ENCODE data around the gene CHD9.
"Not testable (repeated sequence)": the region's sequence is repeated elsewhere in the genome, so short reads cannot be mapped to it uniquely, and the experiment has no call there.

Gene CHD9

DNA sequence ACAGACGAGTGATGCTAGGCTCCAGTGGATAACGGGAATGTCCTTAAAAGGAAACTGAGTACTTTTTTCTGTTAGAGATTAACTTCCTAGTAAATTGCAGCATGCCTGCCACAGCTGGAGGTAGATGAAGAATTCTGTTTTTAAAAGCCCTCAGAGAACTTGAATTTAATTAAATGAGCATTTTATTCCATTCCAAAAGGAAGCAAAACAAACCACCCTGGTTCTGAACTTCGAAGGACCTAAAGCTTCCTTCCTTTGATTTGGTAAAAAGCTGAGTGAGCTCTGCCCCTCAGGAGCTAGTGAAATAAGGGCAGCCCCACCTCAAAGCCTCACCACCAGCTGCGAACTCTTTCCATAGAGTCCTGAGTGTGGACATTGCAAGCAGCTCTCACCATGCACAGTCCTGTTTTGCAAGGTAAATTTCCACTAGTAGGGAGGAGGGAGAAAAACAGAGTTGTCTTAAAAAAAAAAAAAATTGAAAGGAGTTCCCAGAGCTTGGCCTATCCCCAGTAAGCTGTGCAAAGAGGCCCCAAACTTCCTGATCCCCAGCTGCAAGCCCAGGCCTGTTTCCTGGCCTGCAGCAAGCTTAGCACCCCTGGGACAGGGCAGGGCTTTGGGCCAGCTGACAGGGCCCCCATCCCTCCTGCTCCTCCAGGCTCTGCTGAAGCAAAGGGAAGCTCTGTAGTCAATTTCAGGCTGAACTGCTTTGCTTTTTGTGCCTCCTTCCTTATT lies 13.3 kb upstream of the CHD9 start:
- no peak for DNase-seq (ENCODE audit: low read depth)
- H3K4me3 ChIP-seq (ENCODE audit: low read depth, low read length), result no peak overlapping the region
- in situ Hi-C loops (cut with HindIII; ENCODE audit: low sequenced_read_pairs), result no loop called here
- no peak for TF ChIP-seq CTCF (IDR thresholded peaks at IDR 0.05; ENCODE audit: low read depth, low read length, missing control alignments)

- no peak for TF ChIP-seq CTCF (IDR thresholded peaks at IDR 0.05; ENCODE audit: low read depth, low read length, missing control alignments)
- no peak overlapping the region for H3K4me3 ChIP-seq (ENCODE audit: low read depth, low read length)
- in situ Hi-C loops (cut with HindIII; ENCODE audit: low sequenced_read_pairs), result no loop called here
- DNase-seq (ENCODE audit: low read depth), result no peak
These were observed 12.5 kb upstream of the CHD9 start for GRCh38 chr16:53042235-53042701.

GRCh38 chr16:53043428-53043831 lies 11.4 kb upstream of the CHD9 start:
- no peak for TF ChIP-seq CTCF (IDR thresholded peaks at IDR 0.05; ENCODE audit: low read depth, low read length, missing control alignments)
- H3K4me3 ChIP-seq (ENCODE audit: low read depth, low read length), result no peak overlapping the region
- in situ Hi-C loops (cut with HindIII; ENCODE audit: low sequenced_read_pairs), result no loop called here
- DNase-seq (ENCODE audit: low read depth), result no peak

DNA sequence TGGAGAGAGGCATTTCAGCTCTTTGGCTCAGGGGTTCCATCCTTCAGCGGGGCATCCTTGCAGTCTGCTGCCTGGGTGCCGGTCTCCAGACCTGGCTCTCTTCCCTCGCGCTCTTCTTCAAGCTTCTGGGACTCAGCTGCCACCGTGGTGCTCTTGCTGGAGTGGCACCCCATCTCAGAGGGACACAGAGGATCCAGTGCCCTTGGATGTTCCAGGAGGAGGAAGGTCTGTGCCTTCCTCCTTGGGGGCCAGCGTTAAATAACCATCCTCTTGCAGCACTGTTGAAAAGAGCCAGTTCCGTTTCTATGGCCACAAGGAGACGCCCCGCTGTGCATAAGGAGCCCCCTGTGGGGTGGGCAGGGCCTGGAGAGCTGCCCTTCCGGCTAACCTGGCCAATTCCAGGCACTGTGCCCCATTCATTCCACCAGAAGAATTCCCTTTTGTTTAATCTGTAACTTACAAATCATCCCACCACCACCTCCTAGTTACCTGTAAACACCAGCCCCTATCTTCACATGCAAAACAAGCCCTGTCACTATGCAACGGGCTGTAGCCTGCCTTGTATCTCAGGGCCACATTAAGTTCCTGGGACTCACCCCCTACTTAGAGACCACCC lies 10.7 kb upstream of the CHD9 start:
- H3K4me3 ChIP-seq (ENCODE audit: low read depth, low read length), result no peak overlapping the region
- in situ Hi-C loops (cut with HindIII; ENCODE audit: low sequenced_read_pairs), result no loop called here
- DNase-seq (ENCODE audit: low read depth), result no peak
- no peak for TF ChIP-seq CTCF (IDR thresholded peaks at IDR 0.05; ENCODE audit: low read depth, low read length, missing control alignments)

DNA sequence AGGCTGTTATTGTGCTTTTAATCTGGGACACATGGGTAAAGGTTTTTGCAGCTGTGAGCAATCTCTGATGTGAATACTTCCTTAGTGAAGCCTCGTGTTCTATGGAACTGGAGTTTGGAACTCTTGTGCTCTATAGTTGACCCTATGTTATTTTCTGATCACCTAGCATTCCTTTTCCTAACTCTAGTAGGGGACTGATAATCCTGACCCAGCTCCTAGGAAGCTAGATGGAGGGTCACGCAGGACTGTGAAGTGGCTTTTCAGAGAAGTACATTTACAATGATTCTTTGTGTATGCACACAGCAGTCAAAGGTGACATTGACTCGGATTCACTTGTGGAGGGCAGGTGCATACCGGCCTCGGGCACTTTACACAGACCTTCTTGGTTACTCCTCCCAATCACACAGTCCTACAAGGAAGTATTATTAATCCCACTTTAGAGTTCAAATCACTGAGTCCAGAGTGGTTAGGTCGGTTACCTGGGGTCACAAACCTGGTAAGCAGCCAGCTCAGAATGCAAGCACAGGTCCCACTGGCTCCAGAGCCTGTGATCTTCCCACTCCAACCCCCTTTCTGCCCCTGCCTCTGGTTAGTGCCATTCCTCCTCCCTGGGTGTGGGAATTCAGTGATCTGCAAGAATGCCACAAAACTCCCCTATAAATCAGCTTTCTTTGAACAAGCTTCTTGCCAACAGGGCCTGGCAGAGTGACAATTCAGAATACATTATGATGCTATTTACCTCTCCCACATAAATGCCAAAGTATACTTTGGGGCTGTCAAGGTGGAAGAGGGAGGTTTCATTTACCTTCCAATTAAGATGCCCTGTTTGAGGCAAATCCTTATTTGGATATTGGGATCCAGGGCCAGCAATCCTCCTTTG lies 9.2 kb upstream of the CHD9 start:
- in situ Hi-C loops (cut with HindIII; ENCODE audit: low sequenced_read_pairs), result no loop called here
- H3K4me3 ChIP-seq (ENCODE audit: low read depth, low read length), result no peak overlapping the region
- no peak for TF ChIP-seq CTCF (IDR thresholded peaks at IDR 0.05; ENCODE audit: low read depth, low read length, missing control alignments)
- DNase-seq (ENCODE audit: low read depth), result no peak

DNA sequence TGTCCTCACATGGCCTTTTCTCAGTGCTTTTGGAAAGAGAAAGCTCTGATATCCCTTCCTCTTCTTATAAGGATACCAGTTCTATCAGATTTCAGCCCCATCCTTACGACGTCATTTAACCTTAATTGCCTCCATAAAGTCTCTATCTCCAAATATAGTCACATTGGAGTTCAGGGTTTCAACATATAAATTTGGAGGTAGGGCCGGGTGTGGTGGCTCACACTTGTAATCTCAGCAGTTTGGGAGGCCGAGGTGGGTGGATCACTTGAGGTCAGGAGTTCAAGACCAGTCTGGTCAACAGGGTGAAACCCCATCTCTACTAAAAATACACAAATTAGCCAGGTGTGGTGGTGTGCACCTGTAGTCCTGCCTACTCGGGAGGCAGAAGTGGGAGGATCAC lies 7.3 kb upstream of the CHD9 start:
- DNase-seq (ENCODE audit: low read depth); H3K4me3 ChIP-seq (ENCODE audit: low read depth, low read length); in situ Hi-C loops (cut with HindIII; ENCODE audit: low sequenced_read_pairs): not testable (repeated sequence)
